PC-3 (cell line): ENCODE measurements around the gene JARID2. TPM values are rescaled to one million over a fixed set of nuclear protein-coding genes. Genes with fewer than 3 reads are reported as not detected.

Experiments used
- ATAC-seq: fragments of 200-7000 bp; cut with Tn5 transposase; 2 replicates; pipeline ENCODE4 v1.9.1; 2020; ENCODE audit warnings: mild to moderate bottlenecking, moderate library complexity
- BruUV-seq: library from RNA; stranded (reverse); fragments of 400-500 nt; replicated peaks from 2 replicates; lab custom pipeline; 2021; lab: Mats Ljungman, UMichigan
- CTCF ChIA-PET: fragments of 300-600 bp; sonication (Branson Sonifier 250); formaldehyde crosslinking; loops from one replicate; lab custom pipeline; 2022; ENCODE audit warnings: antibody characterized with exemption; lab: Charles Lee
- POLR2A ChIA-PET: fragments of 300-600 bp; sonication (Branson Sonifier 250); formaldehyde crosslinking; loops from one replicate; lab custom pipeline; 2022; ENCODE audit warnings: antibody characterized with exemption; ENCODE audit not compliant: unreplicated experiment; lab: Charles Lee
- DNase-seq: peaks from one replicate; pipeline ENCODE4 v3.0.0-alpha.2; 2015
- H2AFZ ChIP-seq: fragments of 300-600 bp; sonication (generic); 2 replicates; pipeline ENCODE4 v1.6.0; 2016; ENCODE audit warnings: antibody characterized with exemption, low read length
- H3F3A ChIP-seq: fragments of 300-600 bp; sonication (generic); one replicate; pipeline ENCODE4 v1.6.0; 2017; ENCODE audit warnings: antibody characterized with exemption, low read length, control low read depth, mild to moderate bottlenecking; ENCODE audit not compliant: unreplicated experiment
- H3K27ac ChIP-seq: fragments of 300-600 bp; sonication (generic); 2 replicates; pipeline ENCODE4 v1.5.1; 2016; ENCODE audit warnings: mild to moderate bottlenecking, low read length
- H3K27me3 ChIP-seq: fragments of 300-600 bp; sonication (generic); 2 replicates; pipeline ENCODE4 v1.6.1; 2016; ENCODE audit warnings: low read length, mixed read lengths
- H3K36me3 ChIP-seq: fragments of 300-600 bp; sonication (generic); 2 replicates; pipeline ENCODE4 v1.6.1; 2016; ENCODE audit warnings: low read depth, mixed run types, low read length, mixed read lengths
- H3K4me1 ChIP-seq: fragments of 300-600 bp; sonication (generic); 2 replicates; pipeline ENCODE4 v1.5.1; 2016; ENCODE audit warnings: low read length; ENCODE audit not compliant: insufficient read depth
- H3K4me2 ChIP-seq: fragments of 300-600 bp; sonication (generic); 2 replicates; pipeline ENCODE4 v1.6.0; 2016; ENCODE audit warnings: low read length
- H3K4me3 ChIP-seq: fragments of 300-600 bp; sonication (generic); 2 replicates; pipeline ENCODE4 v1.5.1; 2016; ENCODE audit warnings: mild to moderate bottlenecking, low read length, mixed read lengths
- H3K79me2 ChIP-seq: fragments of 300-600 bp; sonication (generic); 2 replicates; pipeline ENCODE4 v1.6.1; 2017; ENCODE audit warnings: low read length, mixed read lengths
- H3K9ac ChIP-seq: fragments of 300-600 bp; sonication (generic); 2 replicates; pipeline ENCODE4 v1.6.0; 2016; ENCODE audit warnings: mild to moderate bottlenecking, low read length
- H3K9me2 ChIP-seq: fragments of 300-600 bp; sonication (generic); replicated peaks from 2 replicates; pipeline ENCODE4 v1.6.1; 2016; ENCODE audit warnings: mixed run types, low read length, mixed read lengths
- H3K9me3 ChIP-seq: fragments of 300-600 bp; sonication (generic); 2 replicates; pipeline ENCODE4 v1.6.1; 2016; ENCODE audit warnings: low read length, mixed read lengths
- H4K20me1 ChIP-seq: fragments of 300-600 bp; sonication (generic); 2 replicates; pipeline ENCODE4 v1.6.1; 2016; ENCODE audit warnings: low read length, mixed read lengths
- CTCF ChIP-seq: fragments of 300-600 bp; sonication (generic); conservative IDR thresholded peaks from 2 replicates; pipeline ENCODE4 v1.5.1; 2017; ENCODE audit warnings: antibody characterized with exemption, low read depth, mild to moderate bottlenecking, low read length
- EZH2 ChIP-seq: fragments of 300-600 bp; sonication (generic); IDR thresholded peaks from one replicate; pipeline ENCODE4 v1.6.1; 2017; ENCODE audit warnings: antibody characterized with exemption, mild to moderate bottlenecking, low read length; ENCODE audit not compliant: unreplicated experiment
- EZH2phosphoT487 ChIP-seq: fragments of 300-600 bp; sonication (generic); IDR thresholded peaks from 2 replicates; pipeline ENCODE4 v1.6.1; 2018; ENCODE audit warnings: mild to moderate bottlenecking, antibody characterized with exemption, low read length, borderline replicate concordance
- intact Hi-C: fragments of 100-400 bp; cut with micrococcal nuclease; formaldehyde crosslinking; loops from 2 replicates; pipeline ENCODE4 v1.9.0; 2023
- total RNA-seq: library from RNA; depleted of rRNA; stranded (reverse); fragments of >200 nt; gene quantifications from 2 replicates; pipeline ENCODE4 v1.2.3, GENCODE V29; 2014

The JARID2 gene
- total RNA-seq, 1 experiment from 2014 or later: 11.0 TPM

GRCh38 chr6:15464211-15464725, 218.4 kb downstream of the JARID2 start:
- ChIA-PET POLR2A (no interaction called here), CTCF (no interaction called here)
- peaks cover 36% of the 10 kb centered on the region for H3K4me1 ChIP-seq
- H3K27me3 ChIP-seq: no peaks in the 10 kb centered on the region
- H3K27ac ChIP-seq: no peak overlapping the region
- DNase-seq (peak; percentile 54), ATAC-seq (peak; percentile 52; the same call in 1 of the 2 replicates)
- BruUV-seq: no TSS peak
- no peak for TF ChIP-seq EZH2phosphoT487
- TF ChIP-seq CTCF: peak; percentile 89
- no peak for TF ChIP-seq EZH2
- H3K9me2 ChIP-seq: no peaks in the 10 kb centered on the region
- intact Hi-C loops: no loop called here
- H3F3A ChIP-seq: no peaks in the 10 kb centered on the region
- peaks cover 10% of the 10 kb centered on the region; the same call in 1 of the 2 replicates for H3K79me2 ChIP-seq
- H3K4me3 ChIP-seq: no peak overlapping the region
- H2AFZ ChIP-seq: no peak overlapping the region
- no peak overlapping the region for H3K9ac ChIP-seq
- H4K20me1 ChIP-seq: no peaks in the 10 kb centered on the region
- H3K36me3 ChIP-seq: 0 out of 2 replicates have a peak, but pooled peaks cover 3% of the 10 kb centered on the region
- H3K4me2 ChIP-seq: no peak overlapping the region
- H3K9me3 ChIP-seq: no peaks in the 10 kb centered on the region

GRCh38 chr6:15465212-15465611, 219.3 kb downstream of the JARID2 start:
- POLR2A ChIA-PET: no interaction called here
- ATAC-seq: no peak
- BruUV-seq: no TSS peak

More at GRCh38 chr6:15465212-15465611, 219.3 kb downstream of the JARID2 start:
- no peak overlapping the region for H3K4me3 ChIP-seq
- H2AFZ ChIP-seq: no peak overlapping the region
- CTCF ChIA-PET: no interaction called here
- peaks cover 10% of the 10 kb centered on the region; the same call in 1 of the 2 replicates for H3K79me2 ChIP-seq
- no peaks in the 10 kb centered on the region for H3K27me3 ChIP-seq
- H3K27ac ChIP-seq: no peak overlapping the region
- TF ChIP-seq EZH2 (no peak), CTCF (no peak), EZH2phosphoT487 (no peak)
- H3K9ac ChIP-seq: no peak overlapping the region
- H3K4me2 ChIP-seq: no peak overlapping the region
- no peaks in the 10 kb centered on the region for H3K9me2 ChIP-seq
- no peaks in the 10 kb centered on the region for H3K9me3 ChIP-seq
- H3F3A ChIP-seq: no peaks in the 10 kb centered on the region
- H4K20me1 ChIP-seq: no peaks in the 10 kb centered on the region
- intact Hi-C loops: no loop called here
- no peak for DNase-seq
- H3K36me3 ChIP-seq: peaks cover 5% of the 10 kb centered on the region; the same call in 1 of the 2 replicates
- peaks cover 27% of the 10 kb centered on the region for H3K4me1 ChIP-seq
